GM18508 (cell line): ENCODE data around the gene PCDHGA1.
A peak's percentile ranks its signal among the peaks of the same experiment; 100 is the strongest.
"Not testable (repeated sequence)": the region's sequence is repeated elsewhere in the genome, so short reads cannot be mapped to it uniquely, and the experiment has no call there.

ENCODE experiments used
- ATAC-seq: cut with Tn5 transposase; IDR thresholded peaks from one replicate; pipeline ENCODE4 v1.9.1; 2021; ENCODE audit warnings: moderate number of reproducible peaks; ENCODE audit not compliant: insufficient read depth, unreplicated experiment

Gene PCDHGA1

GRCh38 chr5:141432726-141433125 is 102.4 kb downstream of the PCDHGA1 start:
- ATAC-seq = not testable (repeated sequence)

DNA sequence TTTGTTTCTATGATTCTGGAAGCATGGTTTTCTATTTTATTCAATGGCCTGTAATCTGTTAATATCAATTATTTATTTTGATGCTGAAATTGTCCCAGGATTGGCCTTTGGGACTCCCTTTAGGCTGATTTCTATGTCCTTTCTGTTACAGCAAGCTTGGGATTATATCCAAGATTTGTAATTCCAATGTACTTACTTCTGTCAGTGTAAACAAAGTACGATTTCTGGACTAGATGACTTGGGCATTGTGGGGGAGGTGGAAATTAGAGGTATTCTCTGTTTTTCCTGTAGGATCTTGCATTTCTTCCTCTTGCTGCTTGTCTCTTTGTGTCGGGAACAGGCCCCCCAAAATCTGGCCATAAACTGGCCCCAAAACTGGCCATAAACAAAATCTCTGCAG is 103.7 kb downstream of the PCDHGA1 start:
- no peak for ATAC-seq

- no peak for ATAC-seq
Observed at GRCh38 chr5:141437221-141437620, 106.9 kb downstream of the PCDHGA1 start.

DNA sequence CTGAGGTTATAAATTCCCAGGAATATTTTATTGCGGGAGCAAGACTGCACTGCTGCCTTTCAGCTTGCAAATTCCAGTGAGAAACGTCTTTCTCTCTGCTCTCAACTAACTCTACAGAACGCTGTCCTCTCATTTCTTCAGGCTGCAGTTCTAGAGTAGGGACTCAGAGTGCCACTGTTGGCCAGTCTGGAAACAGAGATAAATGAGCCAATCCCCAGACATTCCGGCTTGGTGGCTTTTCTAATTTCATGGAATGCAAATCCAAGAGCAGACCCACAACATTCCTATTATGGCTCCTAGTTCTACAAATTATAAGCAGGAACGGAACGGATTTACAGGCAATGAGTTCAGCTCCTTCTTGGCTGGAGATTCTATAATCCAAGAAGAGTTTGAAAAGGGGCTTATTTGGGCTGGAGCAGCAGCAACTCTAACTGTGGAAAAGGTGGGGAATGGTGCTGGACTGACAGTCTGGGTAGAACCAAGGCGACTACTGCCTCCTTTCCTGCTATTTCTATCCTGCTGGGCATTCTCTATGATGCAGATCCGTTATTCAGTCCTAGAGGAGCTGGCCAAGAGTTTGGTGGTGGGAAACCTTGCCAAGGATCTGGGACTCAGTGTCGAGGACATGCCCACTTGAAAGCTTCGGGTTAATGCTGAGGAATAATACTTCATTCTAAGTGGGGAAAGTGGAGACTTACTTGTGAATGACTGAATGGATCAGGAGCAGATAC is 109.3 kb downstream of the PCDHGA1 start:
- ATAC-seq = no peak

- no peak for ATAC-seq
Observed at GRCh38 chr5:141440341-141440740, 110.0 kb downstream of the PCDHGA1 start.

DNA sequence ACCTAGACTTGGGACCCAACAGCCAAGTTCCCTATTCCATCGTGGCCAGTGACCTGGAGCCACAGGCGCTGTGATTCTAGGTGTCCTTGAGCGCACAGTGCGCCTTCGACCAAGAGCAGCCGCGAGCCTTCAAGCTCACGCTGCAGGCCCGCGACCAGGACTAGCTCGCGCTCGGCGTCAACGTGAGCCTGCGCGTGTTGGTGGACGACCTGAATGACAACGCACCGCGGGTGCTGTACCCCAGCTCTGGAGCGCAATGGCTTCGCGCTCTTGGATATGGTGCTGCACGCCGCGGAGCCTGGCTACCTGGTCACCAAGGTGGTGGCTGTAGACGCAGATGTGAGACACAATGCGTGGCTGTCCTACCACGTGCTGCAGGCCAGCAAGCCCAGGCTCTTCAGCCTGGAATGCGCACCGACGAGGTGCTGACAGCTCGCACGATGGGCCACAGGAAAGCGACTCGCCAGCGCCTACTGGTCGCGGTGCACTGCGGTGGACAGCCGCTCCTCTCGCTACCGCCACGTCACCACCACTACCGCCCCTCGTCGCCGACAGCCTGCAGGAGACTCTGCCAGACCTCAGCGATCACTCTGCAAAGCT is 111.4 kb downstream of the PCDHGA1 start:
- ATAC-seq = no peak

DNA sequence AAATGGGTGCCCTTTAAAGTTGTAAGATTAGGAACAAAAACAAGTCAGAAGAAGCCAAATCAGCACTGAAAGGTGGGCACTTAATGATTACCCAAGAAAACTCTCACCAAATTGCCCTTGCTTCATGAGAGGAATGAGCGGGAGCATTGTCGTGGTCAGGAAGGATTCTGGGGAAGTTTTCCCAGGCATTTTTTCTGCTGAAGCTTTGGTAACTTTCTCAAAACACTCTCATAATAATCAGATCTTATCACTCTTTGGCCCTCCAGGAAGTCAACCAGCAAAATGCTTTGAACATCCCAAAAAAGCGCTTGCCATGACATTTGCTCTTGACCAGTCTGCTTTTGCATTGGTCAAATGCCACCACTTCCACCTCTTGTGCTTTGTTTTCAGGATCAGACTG is 135.0 kb downstream of the PCDHGA1 start:
- no peak for ATAC-seq

DNA sequence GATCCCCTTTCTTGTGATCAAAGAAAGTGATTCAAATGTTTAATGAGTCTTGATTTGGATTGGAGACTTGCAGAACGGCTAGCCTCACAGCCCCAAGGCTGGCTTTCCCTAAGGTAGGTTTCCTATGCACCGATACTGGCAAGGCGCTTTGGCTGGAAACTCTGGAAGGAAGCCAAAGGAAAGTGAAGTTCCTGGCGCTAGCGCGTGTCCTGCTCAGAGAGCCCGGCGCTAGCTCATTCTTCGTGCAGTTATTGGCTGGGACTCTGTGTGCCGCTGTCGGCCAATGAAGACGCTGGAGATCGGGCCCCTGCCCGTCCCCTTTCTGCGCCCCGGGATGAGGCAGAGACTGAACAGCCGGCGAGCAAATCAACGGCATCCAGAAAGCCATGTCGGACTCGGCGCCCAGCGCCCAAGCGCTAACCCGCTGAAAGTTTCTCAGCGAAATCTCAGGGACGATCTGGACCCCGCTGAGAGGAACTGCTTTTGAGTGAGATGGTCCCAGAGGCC is 145.4 kb downstream of the PCDHGA1 start, which contains the start of gene PCDHGC3:
PCDHGC3 (plus strand) TSS at position 342 of the 507 bp plus-strand sequence; CDS start at position 493, 151 bp downstream.
- ATAC-seq = peak; percentile 86

GRCh38 chr5:141476132-141476911 is 146.0 kb downstream of the PCDHGA1 start:
- no peak for ATAC-seq

DNA sequence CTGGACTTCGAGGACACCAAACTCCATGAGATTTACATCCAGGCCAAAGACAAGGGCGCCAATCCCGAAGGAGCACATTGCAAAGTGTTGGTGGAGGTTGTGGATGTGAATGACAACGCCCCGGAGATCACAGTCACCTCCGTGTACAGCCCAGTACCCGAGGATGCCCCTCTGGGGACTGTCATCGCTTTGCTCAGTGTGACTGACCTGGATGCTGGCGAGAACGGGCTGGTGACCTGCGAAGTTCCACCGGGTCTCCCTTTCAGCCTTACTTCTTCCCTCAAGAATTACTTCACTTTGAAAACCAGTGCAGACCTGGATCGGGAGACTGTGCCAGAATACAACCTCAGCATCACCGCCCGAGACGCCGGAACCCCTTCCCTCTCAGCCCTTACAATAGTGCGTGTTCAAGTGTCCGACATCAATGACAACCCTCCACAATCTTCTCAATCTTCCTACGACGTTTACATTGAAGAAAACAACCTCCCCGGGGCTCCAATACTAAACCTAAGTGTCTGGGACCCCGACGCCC is 146.8 kb downstream of the PCDHGA1 start:
- no peak for ATAC-seq

GRCh38 chr5:141477815-141478214 is 147.5 kb downstream of the PCDHGA1 start:
- no peak for ATAC-seq

DNA sequence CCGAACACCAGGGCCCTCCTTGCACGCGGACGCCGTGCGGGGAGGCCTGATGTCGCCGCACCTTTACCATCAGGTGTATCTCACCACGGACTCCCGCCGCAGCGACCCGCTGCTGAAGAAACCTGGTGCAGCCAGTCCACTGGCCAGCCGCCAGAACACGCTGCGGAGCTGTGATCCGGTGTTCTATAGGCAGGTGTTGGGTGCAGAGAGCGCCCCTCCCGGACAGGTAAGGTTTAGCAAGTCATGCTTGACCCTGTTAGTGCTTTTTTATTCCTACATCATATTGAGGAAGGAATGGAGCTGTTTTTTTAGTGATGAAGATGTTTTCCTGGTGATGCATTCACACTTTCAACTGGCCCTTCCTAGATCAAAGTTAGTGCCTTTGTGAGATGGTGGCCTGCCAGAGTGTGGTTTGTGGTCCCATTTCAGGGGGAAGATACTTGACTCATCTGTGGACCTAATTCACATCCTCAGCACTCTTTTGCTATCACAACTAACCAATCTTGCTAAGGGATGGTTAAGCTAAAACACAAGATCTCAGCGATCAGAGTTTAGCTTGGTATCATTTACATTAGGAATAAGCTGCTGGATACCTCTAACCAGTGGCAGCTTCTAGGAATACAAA is 148.1 kb downstream of the PCDHGA1 start:
- no peak for ATAC-seq

DNA sequence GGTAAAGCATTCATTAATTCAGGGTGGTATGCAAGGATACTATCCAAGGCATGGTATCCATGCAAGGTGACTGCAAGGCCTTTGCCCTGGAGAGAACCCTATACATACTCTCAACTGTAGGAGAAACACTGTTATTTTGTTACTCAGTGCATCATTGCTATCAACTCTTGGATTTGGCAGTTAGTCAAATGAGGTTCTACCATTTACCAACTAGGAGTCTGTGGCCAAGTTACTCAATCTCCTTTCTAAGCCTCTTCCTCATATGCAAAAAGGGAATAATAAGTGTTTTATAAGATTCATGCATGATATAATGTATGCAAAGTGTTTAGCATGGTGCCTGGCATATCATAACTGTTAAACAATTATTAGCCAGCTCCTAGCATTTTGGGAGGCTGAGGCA is 149.5 kb downstream of the PCDHGA1 start:
- ATAC-seq = no peak

GRCh38 chr5:141483902-141484301 is 153.6 kb downstream of the PCDHGA1 start:
- ATAC-seq = no peak

DNA sequence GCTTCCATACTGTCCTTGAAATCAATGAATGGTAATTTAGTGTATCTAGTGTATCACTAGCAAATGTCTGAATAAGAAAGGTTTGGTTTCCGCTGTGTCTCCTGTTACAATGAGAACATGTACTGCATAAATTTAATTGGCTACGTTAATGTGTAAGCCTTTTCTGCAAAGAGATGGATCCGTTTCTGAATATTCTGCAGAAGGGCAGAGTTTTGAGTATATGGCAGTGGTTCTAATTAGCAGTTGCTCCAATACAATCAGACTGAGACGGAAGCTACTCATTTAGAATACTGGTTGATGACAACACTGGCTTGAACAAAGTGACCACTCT is 154.0 kb downstream of the PCDHGA1 start:
- ATAC-seq = no peak

- ATAC-seq = no peak
Observed at GRCh38 chr5:141484641-141485311, 154.5 kb downstream of the PCDHGA1 start, which contains the start of gene PCDHGC4. TSS of gene PCDHGC4 (plus strand) at chr5:141485030. CDS start at chr5:141485174, 144 bp downstream.

- ATAC-seq = no peak
Observed at GRCh38 chr5:141485321-141486055, 155.2 kb downstream of the PCDHGA1 start.

DNA sequence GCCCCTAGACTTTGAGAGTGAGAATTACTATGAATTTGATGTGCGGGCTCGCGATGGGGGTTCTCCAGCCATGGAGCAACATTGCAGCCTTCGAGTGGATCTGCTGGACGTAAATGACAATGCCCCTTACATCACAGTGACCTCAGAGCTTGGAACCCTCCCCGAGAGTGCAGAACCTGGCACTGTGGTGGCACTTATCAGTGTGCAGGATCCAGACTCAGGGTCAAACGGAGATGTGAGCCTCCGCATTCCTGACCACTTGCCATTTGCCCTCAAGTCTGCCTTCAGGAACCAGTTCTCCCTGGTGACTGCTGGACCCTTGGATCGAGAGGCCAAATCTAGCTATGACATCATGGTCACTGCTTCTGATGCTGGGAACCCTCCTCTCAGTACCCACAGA is 155.8 kb downstream of the PCDHGA1 start:
- ATAC-seq = no peak

DNA sequence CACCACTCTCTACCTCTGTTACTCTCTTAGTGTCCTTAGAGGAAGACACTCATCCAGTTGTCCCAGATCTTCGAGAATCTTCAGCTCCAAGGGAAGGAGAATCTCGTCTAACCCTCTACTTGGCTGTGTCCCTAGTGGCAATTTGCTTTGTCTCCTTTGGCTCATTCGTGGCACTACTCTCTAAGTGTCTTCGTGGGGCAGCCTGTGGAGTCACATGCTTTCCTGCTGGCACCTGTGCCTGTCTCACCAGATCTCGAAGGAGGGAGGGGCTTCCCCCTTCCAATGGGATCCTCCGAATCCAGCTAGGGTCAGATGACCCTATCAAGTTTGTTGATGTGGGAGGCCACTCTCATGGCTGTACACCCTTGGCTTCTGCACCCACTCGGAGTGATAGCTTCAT is 156.8 kb downstream of the PCDHGA1 start:
- no peak for ATAC-seq
